HepG2 (cell line): ENCODE results near the gene SBK1. TPM values are rescaled to one million over a fixed set of nuclear protein-coding genes. Genes with fewer than 3 reads are reported as not detected.

Source experiments
- ATAC-seq: fragments of 200-7000 bp; cut with Tn5 transposase; 3 replicates; pipeline ENCODE4 v1.9.1; 2020; ENCODE audit warnings: mild to moderate bottlenecking, moderate library complexity
- BruUV-seq: library from RNA; stranded (reverse); fragments of 400-500 nt; replicated peaks from 2 replicates; lab custom pipeline; 2021; lab: Mats Ljungman, UMichigan
- CTCF ChIA-PET: fragments of 300-600 bp; formaldehyde crosslinking; extraction: SDS; loops from one replicate; lab custom pipeline; 2021; ENCODE audit warnings: low total read pairs, inconsistent platforms, low intra/inter-chr PET ratio; lab: Yijun Ruan, JAX
- POLR2A ChIA-PET: fragments of 350-600 bp; sonication (Branson Sonifier 250); formaldehyde crosslinking; loops from one replicate; lab custom pipeline; 2020; ENCODE audit warnings: antibody characterized with exemption, inconsistent platforms; lab: Yijun Ruan, JAX
- DNase-seq: peaks from one replicate; pipeline ENCODE4 v3.0.0-alpha.2; 2015; ENCODE audit warnings: low spot score
- FAIRE-seq: peaks from 3 replicates; lab custom pipeline; 2011; peaks lifted over from hg19 to GRCh38; lab: Jason Lieb, UNC
- H2AFZ ChIP-seq: one replicate; pipeline ENCODE4 v1.6.1; 2011; ENCODE audit warnings: low read length, inconsistent platforms
- H3K27ac ChIP-seq: fragments of 300-600 bp; 3 replicates; pipeline ENCODE4 v1.8.0; 2011; ENCODE audit warnings: mixed run types, mild to moderate bottlenecking, mixed read lengths, low read length, inconsistent platforms; ENCODE audit not compliant: insufficient read depth; ENCODE audit errors: extremely low read length
- H3K27me3 ChIP-seq, 2 experiments: fragments of 200-600 bp in 1 of 2; 2 replicates in 1 of 2; 3 replicates in 1 of 2; pipeline versions ENCODE4 v1.6.0 to v1.8.0; 2011; ENCODE audit warnings: low read length in 2 of 2, mild to moderate bottlenecking in 2 of 2, moderate library complexity in 2 of 2, inconsistent platforms in 1 of 2; ENCODE audit not compliant: insufficient read depth in 2 of 2, control insufficient read depth in 1 of 2
- H3K36me3 ChIP-seq, 2 experiments: fragments of 200-600 bp in 1 of 2; replicated peaks in 1 of 2; 2 replicates in 1 of 2; 3 replicates in 1 of 2; pipeline versions ENCODE4 v1.5.1 to v1.8.0; 2011; ENCODE audit warnings: low read length in 2 of 2, inconsistent platforms in 1 of 2; ENCODE audit not compliant: insufficient read depth in 2 of 2, control insufficient read depth in 1 of 2
- H3K4me1 ChIP-seq: 2 replicates; pipeline ENCODE4 v1.5.1; 2012; ENCODE audit warnings: low read length, inconsistent platforms; ENCODE audit not compliant: insufficient read depth
- H3K4me2 ChIP-seq: 2 replicates; pipeline ENCODE4 v1.6.0; 2011; ENCODE audit warnings: low read depth, low read length, inconsistent platforms
- H3K4me3 ChIP-seq, 3 experiments: fragments of 200-600 bp in 1 of 3; sonication (generic), shearing (Covaris generic) in 1 of 3; replicated peaks in 1 of 3; 2 replicates each; pipeline ENCODE4 v1.5.1; 2011 to 2016; ENCODE audit warnings: low read length in 3 of 3, inconsistent platforms in 2 of 3, low read depth in 2 of 3, mild to moderate bottlenecking in 2 of 3, control low read depth in 1 of 3, mixed read lengths in 1 of 3; ENCODE audit not compliant: insufficient read depth in 1 of 3
- H3K79me2 ChIP-seq: one replicate; pipeline ENCODE4 v1.6.1; 2011; ENCODE audit warnings: low read length, inconsistent platforms; ENCODE audit not compliant: insufficient read depth
- H3K9ac ChIP-seq: 2 replicates; pipeline ENCODE4 v1.6.0; 2011; ENCODE audit warnings: mild to moderate bottlenecking, low read depth, low read length, inconsistent platforms; ENCODE audit not compliant: insufficient read depth
- H3K9me3 ChIP-seq: 2 replicates; pipeline ENCODE4 v1.5.1; 2012; ENCODE audit warnings: mild to moderate bottlenecking, low read length
- H4K20me1 ChIP-seq: 2 replicates; pipeline ENCODE4 v1.6.0; 2011; ENCODE audit warnings: inconsistent platforms, mild to moderate bottlenecking, low read length, moderate library complexity; ENCODE audit not compliant: insufficient read depth
- ZNF33B ChIP-seq: sonication (generic); formaldehyde crosslinking; IDR thresholded peaks from 2 replicates; pipeline ENCODE4 v1.5.1; 2020; ENCODE audit warnings: mild to moderate bottlenecking, missing genetic modification reagents
- ZNF513 ChIP-seq: sonication (generic); formaldehyde crosslinking; conservative IDR thresholded peaks from 2 replicates; pipeline ENCODE4 v1.5.0; 2020; ENCODE audit warnings: missing genetic modification reagents
- ZNF768 ChIP-seq: sonication (generic); formaldehyde crosslinking; IDR thresholded peaks from 2 replicates; pipeline ENCODE4 v1.4.0; 2020; ENCODE audit warnings: missing genetic modification reagents
- WGBS: methylation state at CpG from one replicate; pipeline ENCODE4 v1.1.6; 2017; ENCODE audit warnings: low lambda C conversion rate; 5-methylcytosine and 5-hydroxymethylcytosine counted together
- in situ Hi-C: cut with HindIII; loops from 2 replicates; pipeline ENCODE4 v1.10.0; 2017; ENCODE audit warnings: low pct_unique_long_range_greater_than_20kb; ENCODE audit not compliant: extremely low pct_ligation_motif_present
- intact Hi-C: fragments of 100-400 bp; cut with micrococcal nuclease; formaldehyde crosslinking; loops from one replicate; pipeline ENCODE4 v1.10.0; 2022; ENCODE audit not compliant: unreplicated experiment
- polyA plus RNA-seq, 8 experiments: library from polyadenylated mRNA; depleted of rRNA in 3 of 8; stranded (reverse) in 7 of 8; unstranded in 1 of 8; fragments of >200 nt; fragmentation: Illumina TruSeq in 4 of 8; extraction: Trizol in 4 of 8; gene quantifications; 2 replicates each; pipeline versions ENCODE4 v1.2.1 to v1.2.3, GENCODE V29; 2011 to 2016; ENCODE audit warnings: low read depth in 4 of 8, missing spikeins in 1 of 8, mixed read lengths in 1 of 8; ENCODE audit not compliant: insufficient read depth in 1 of 8
- total RNA-seq, 5 experiments: library from RNA; depleted of rRNA; stranded (reverse); fragments of >200 nt; fragmentation: Illumina TruSeq; extraction: Trizol; gene quantifications; 2 replicates each; pipeline ENCODE4 v1.2.3, GENCODE V29; 2016; ENCODE audit warnings: low read depth in 1 of 5
- TF ChIP-seq, protein P1 (sequence below): sonication (generic); formaldehyde crosslinking; conservative IDR thresholded peaks from 2 replicates; pipeline ENCODE4 v1.4.0; 2020; ENCODE audit warnings: missing genetic modification reagents

Gene SBK1
- total and polyA plus RNA-seq, 2 of the 13 experiments (the other 11 are each of a cell fraction or from before 2014, with no cell fraction given), result 0.15 to 0.17 TPM

- POLR2A ChIA-PET, result no interaction called here
- H3K27me3 ChIP-seq, result peaks cover 4 to 11% of the 10 kb centered on the region in 2 experiments; a peak in 2 of 5 replicates
- no peaks in the 10 kb centered on the region for H3K79me2 ChIP-seq
- no peak overlapping the region for H3K27ac ChIP-seq
- no TSS peak for BruUV-seq
- WGBS, result 47% methylated on average over 4 of the region's 9 CpGs
- H3K4me3 ChIP-seq, result no peak overlapping the region
- H3K9me3 ChIP-seq, result no peaks in the 10 kb centered on the region
- H3K9ac ChIP-seq, result no peak overlapping the region
- FAIRE-seq, result no peak
- H3K4me1 ChIP-seq, result peaks cover 9% of the 10 kb centered on the region
- TF ChIP-seq ZNF33B, result no peak
- TF ChIP-seq, protein P1, sequence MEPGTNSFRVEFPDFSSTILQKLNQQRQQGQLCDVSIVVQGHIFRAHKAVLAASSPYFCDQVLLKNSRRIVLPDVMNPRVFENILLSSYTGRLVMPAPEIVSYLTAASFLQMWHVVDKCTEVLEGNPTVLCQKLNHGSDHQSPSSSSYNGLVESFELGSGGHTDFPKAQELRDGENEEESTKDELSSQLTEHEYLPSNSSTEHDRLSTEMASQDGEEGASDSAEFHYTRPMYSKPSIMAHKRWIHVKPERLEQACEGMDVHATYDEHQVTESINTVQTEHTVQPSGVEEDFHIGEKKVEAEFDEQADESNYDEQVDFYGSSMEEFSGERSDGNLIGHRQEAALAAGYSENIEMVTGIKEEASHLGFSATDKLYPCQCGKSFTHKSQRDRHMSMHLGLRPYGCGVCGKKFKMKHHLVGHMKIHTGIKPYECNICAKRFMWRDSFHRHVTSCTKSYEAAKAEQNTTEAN, result no peak
- no peak for TF ChIP-seq ZNF513 (CRISPR knock-in tag)
- peak; percentile 97 for TF ChIP-seq ZNF768 (CRISPR knock-in tag)
- no peak for DNase-seq
- no peak overlapping the region for H3K4me2 ChIP-seq
- H2AFZ ChIP-seq, result no peak overlapping the region
- intact Hi-C loops (no loop called here), in situ Hi-C loops (loop anchor here (10.0 kb wide), 1 partner anchor 63 kb away; no protein-coding TSS in a partner anchor)
- CTCF ChIA-PET, result interaction anchor here (4.5 kb wide), 1 partner anchor 41 kb away, joined by 91 read pairs; no protein-coding TSS in a partner anchor
- H4K20me1 ChIP-seq, result no peaks in the 10 kb centered on the region
- H3K36me3 ChIP-seq, result no peaks in the 10 kb centered on the region
- ATAC-seq, result no peak
Measured at GRCh38 chr16:28318042-28318744, 25.9 kb downstream of the SBK1 start.
